ENCODE results near the gene TANK.

DNA sequence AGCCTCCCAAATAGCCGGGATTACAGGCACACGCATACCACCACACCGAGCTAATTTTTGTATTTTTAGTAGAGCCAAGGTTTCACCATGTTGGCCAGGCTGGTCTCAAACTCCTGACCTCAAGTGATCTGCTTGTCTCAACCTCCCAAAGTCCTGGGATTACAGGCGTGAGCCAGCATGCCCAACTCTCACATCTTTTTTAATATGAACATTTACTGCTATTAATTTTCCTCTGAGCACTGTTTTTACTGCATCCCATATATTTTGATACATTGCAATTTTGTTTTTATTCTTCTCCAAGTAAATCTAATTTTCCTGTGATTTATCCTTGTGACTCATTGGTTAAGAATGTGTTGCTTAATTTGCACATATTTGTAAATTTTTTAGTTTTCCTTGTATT lies 9.5 kb upstream of the TANK start:
- TF ChIP-seq, protein P1, sequence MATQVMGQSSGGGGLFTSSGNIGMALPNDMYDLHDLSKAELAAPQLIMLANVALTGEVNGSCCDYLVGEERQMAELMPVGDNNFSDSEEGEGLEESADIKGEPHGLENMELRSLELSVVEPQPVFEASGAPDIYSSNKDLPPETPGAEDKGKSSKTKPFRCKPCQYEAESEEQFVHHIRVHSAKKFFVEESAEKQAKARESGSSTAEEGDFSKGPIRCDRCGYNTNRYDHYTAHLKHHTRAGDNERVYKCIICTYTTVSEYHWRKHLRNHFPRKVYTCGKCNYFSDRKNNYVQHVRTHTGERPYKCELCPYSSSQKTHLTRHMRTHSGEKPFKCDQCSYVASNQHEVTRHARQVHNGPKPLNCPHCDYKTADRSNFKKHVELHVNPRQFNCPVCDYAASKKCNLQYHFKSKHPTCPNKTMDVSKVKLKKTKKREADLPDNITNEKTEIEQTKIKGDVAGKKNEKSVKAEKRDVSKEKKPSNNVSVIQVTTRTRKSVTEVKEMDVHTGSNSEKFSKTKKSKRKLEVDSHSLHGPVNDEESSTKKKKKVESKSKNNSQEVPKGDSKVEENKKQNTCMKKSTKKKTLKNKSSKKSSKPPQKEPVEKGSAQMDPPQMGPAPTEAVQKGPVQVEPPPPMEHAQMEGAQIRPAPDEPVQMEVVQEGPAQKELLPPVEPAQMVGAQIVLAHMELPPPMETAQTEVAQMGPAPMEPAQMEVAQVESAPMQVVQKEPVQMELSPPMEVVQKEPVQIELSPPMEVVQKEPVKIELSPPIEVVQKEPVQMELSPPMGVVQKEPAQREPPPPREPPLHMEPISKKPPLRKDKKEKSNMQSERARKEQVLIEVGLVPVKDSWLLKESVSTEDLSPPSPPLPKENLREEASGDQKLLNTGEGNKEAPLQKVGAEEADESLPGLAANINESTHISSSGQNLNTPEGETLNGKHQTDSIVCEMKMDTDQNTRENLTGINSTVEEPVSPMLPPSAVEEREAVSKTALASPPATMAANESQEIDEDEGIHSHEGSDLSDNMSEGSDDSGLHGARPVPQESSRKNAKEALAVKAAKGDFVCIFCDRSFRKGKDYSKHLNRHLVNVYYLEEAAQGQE (IDR thresholded peaks at IDR 0.05; ENCODE audit: insufficient read depth in 1 of 2, low read depth in 2 of 2, low read length in 2 of 2), result no peak
- no peak for TF ChIP-seq TAF1 (IDR thresholded peaks at IDR 0.05; ENCODE audit: borderline replicate concordance, insufficient read depth, low read length)
- TF ChIP-seq POLR2AphosphoS5 (IDR thresholded peaks at IDR 0.05; ENCODE audit: low read depth, low read length), result no peak

All from PFSK-1 (cell line).